Measurements from ENCODE around the gene PNO1. TPM values are rescaled to one million over a fixed set of nuclear protein-coding genes. Genes with fewer than 3 reads are reported as not detected.

Gene PNO1
- total RNA-seq, 1 donor = 10.5 TPM

GRCh38 chr2:68200157-68200787 lies 42.6 kb downstream of the PNO1 start:
- Histone ChIP-seq H4K20me1 (ENCODE audit: insufficient read depth, low read length) (peaks cover 23% of the 10 kb centered on the region), H3K4me2 (ENCODE audit: insufficient read depth, low read length) (no peak overlapping the region), H3K4me1 (ENCODE audit: insufficient read depth, low read length) (peaks cover 5% of the 10 kb centered on the region), H3K36me3 (ENCODE audit: insufficient read depth, low read length) (no peaks in the 10 kb centered on the region), H3K27ac (ENCODE audit: low read depth, low read length) (no peak overlapping the region), H2AFZ (ENCODE audit: low read length) (no peak overlapping the region), H3K79me2 (ENCODE audit: insufficient read depth, low read length) (peaks cover 92% of the 10 kb centered on the region), H3K9me3 (ENCODE audit: low read depth, low read length) (no peaks in the 10 kb centered on the region), H3K4me3 (ENCODE audit: insufficient read depth, low read length) (no peak overlapping the region), H3K27me3 (ENCODE audit: insufficient read depth, low read length) (no peaks in the 10 kb centered on the region)
- no peak for DNase-seq (ENCODE audit: insufficient read length, low spot score, missing footprints)
- TF ChIP-seq CTCF (IDR thresholded peaks at IDR 0.05; ENCODE audit: extremely low read depth, low read depth, low read length) = no peak

GRCh38 chr2:68203587-68203986 lies 45.9 kb downstream of the PNO1 start:
- Histone ChIP-seq H3K36me3 (ENCODE audit: insufficient read depth, low read length) (no peaks in the 10 kb centered on the region), H3K27me3 (ENCODE audit: insufficient read depth, low read length) (no peaks in the 10 kb centered on the region), H3K79me2 (ENCODE audit: insufficient read depth, low read length) (peaks cover 97% of the 10 kb centered on the region), H3K4me3 (ENCODE audit: insufficient read depth, low read length) (no peak overlapping the region), H3K27ac (ENCODE audit: low read depth, low read length) (peak overlapping the region; percentile 21), H3K9me3 (ENCODE audit: low read depth, low read length) (no peaks in the 10 kb centered on the region), H4K20me1 (ENCODE audit: insufficient read depth, low read length) (peaks cover 22% of the 10 kb centered on the region), H2AFZ (ENCODE audit: low read length) (no peak overlapping the region), H3K4me2 (ENCODE audit: insufficient read depth, low read length) (peak overlapping the region; percentile 23), H3K4me1 (ENCODE audit: insufficient read depth, low read length) (no peaks in the 10 kb centered on the region)
- DNase-seq (ENCODE audit: insufficient read length, low spot score, missing footprints) = no peak
- no peak for TF ChIP-seq CTCF (IDR thresholded peaks at IDR 0.05; ENCODE audit: extremely low read depth, low read depth, low read length)

- no peak for DNase-seq (ENCODE audit: insufficient read length, low spot score, missing footprints)
- no peaks in the 10 kb centered on the region for H3K4me1 ChIP-seq (ENCODE audit: insufficient read depth, low read length)
- no peak overlapping the region for H3K27ac ChIP-seq (ENCODE audit: low read depth, low read length)
- H3K4me2 ChIP-seq (ENCODE audit: insufficient read depth, low read length) = no peak overlapping the region
- peaks cover 91% of the 10 kb centered on the region for H3K79me2 ChIP-seq (ENCODE audit: insufficient read depth, low read length)
- TF ChIP-seq CTCF (IDR thresholded peaks at IDR 0.05; ENCODE audit: extremely low read depth, low read depth, low read length) = no peak
- no peak overlapping the region for H3K4me3 ChIP-seq (ENCODE audit: insufficient read depth, low read length)
- H4K20me1 ChIP-seq (ENCODE audit: insufficient read depth, low read length) = peaks cover 28% of the 10 kb centered on the region
- no peak overlapping the region for H2AFZ ChIP-seq (ENCODE audit: low read length)
- H3K36me3 ChIP-seq (ENCODE audit: insufficient read depth, low read length) = no peaks in the 10 kb centered on the region
- H3K27me3 ChIP-seq (ENCODE audit: insufficient read depth, low read length) = no peaks in the 10 kb centered on the region
- no peaks in the 10 kb centered on the region for H3K9me3 ChIP-seq (ENCODE audit: low read depth, low read length)
These were observed 49.1 kb downstream of the PNO1 start for GRCh38 chr2:68206793-68207192.

GRCh38 chr2:68214381-68214780 lies 56.7 kb downstream of the PNO1 start:
- H3K9me3 ChIP-seq (ENCODE audit: low read depth, low read length) = no peaks in the 10 kb centered on the region
- H2AFZ ChIP-seq (ENCODE audit: low read length) = no peak overlapping the region
- H3K27ac ChIP-seq (ENCODE audit: low read depth, low read length) = no peak overlapping the region
- H3K79me2 ChIP-seq (ENCODE audit: insufficient read depth, low read length) = peaks cover 96% of the 10 kb centered on the region
- H3K36me3 ChIP-seq (ENCODE audit: insufficient read depth, low read length) = peaks cover 6% of the 10 kb centered on the region
- H3K27me3 ChIP-seq (ENCODE audit: insufficient read depth, low read length) = no peaks in the 10 kb centered on the region
- no peak overlapping the region for H3K4me3 ChIP-seq (ENCODE audit: insufficient read depth, low read length)
- no peak for TF ChIP-seq CTCF (IDR thresholded peaks at IDR 0.05; ENCODE audit: extremely low read depth, low read depth, low read length)
- DNase-seq (ENCODE audit: insufficient read length, low spot score, missing footprints) = no peak
- peaks cover 48% of the 10 kb centered on the region for H4K20me1 ChIP-seq (ENCODE audit: insufficient read depth, low read length)
- H3K4me1 ChIP-seq (ENCODE audit: insufficient read depth, low read length) = peaks cover 17% of the 10 kb centered on the region
- no peak overlapping the region for H3K4me2 ChIP-seq (ENCODE audit: insufficient read depth, low read length)
